Measurements from ENCODE around the gene RHBDL2. TPM values are rescaled to one million over a fixed set of nuclear protein-coding genes. Genes with fewer than 3 reads are reported as not detected.
"Not testable (repeated sequence)": the region's sequence is repeated elsewhere in the genome, so short reads cannot be mapped to it uniquely, and the experiment has no call there.

The RHBDL2 gene
- total RNA-seq, 1 donor from 2014 or later = not detected

GRCh38 chr1:38973659-38974437 lies 32.2 kb upstream of the RHBDL2 start:
- Mint-ChIP-seq H3K4me1 (ENCODE audit: low read depth) (no peaks in the 10 kb centered on the region), H3K9me3 (ENCODE audit: low read depth) (peaks cover 4% of the 10 kb centered on the region), H3K36me3 (ENCODE audit: low read depth) (peaks cover 2% of the 10 kb centered on the region), H3K4me3 (ENCODE audit: unreplicated experiment) (no peak overlapping the region), H3K27ac (ENCODE audit: unreplicated experiment) (no peak overlapping the region), H3K27me3 (ENCODE audit: low read depth) (no peaks in the 10 kb centered on the region)
- no peak for DNase-seq (ENCODE audit: low spot score)
- TF ChIP-seq CTCF (IDR thresholded peaks at IDR 0.05) = no peak

GRCh38 chr1:38973145-38973544 lies 31.5 kb upstream of the RHBDL2 start:
- not testable (repeated sequence) for H3K27me3 Mint-ChIP-seq (ENCODE audit: low read depth); DNase-seq (ENCODE audit: low spot score); H3K4me1 Mint-ChIP-seq (ENCODE audit: low read depth); H3K36me3 Mint-ChIP-seq (ENCODE audit: low read depth); H3K4me3 Mint-ChIP-seq (ENCODE audit: unreplicated experiment); H3K27ac Mint-ChIP-seq (ENCODE audit: unreplicated experiment); H3K9me3 Mint-ChIP-seq (ENCODE audit: low read depth)

- H3K9me3 Mint-ChIP-seq (ENCODE audit: low read depth) = no peaks in the 10 kb centered on the region
These were observed 22.5 kb upstream of the RHBDL2 start for GRCh38 chr1:38964140-38964548.

GRCh38 chr1:38962560-38962959 lies 20.9 kb upstream of the RHBDL2 start:
- no peaks in the 10 kb centered on the region for H3K36me3 Mint-ChIP-seq (ENCODE audit: low read depth)
- no peaks in the 10 kb centered on the region for H3K9me3 Mint-ChIP-seq (ENCODE audit: low read depth)
- H3K27me3 Mint-ChIP-seq (ENCODE audit: low read depth) = no peaks in the 10 kb centered on the region
- DNase-seq (ENCODE audit: low spot score) = peak; percentile 52
- no peak overlapping the region for H3K27ac Mint-ChIP-seq (ENCODE audit: unreplicated experiment)
- peaks cover 5% of the 10 kb centered on the region for H3K4me1 Mint-ChIP-seq (ENCODE audit: low read depth)
- H3K4me3 Mint-ChIP-seq (ENCODE audit: unreplicated experiment) = no peak overlapping the region
- TF ChIP-seq CTCF (IDR thresholded peaks at IDR 0.05) = no peak

More at GRCh38 chr1:38964140-38964548, 22.5 kb upstream of the RHBDL2 start:
- TF ChIP-seq CTCF (IDR thresholded peaks at IDR 0.05) = peak; percentile 25
- H3K4me3 Mint-ChIP-seq (ENCODE audit: unreplicated experiment) = no peak overlapping the region
- no peaks in the 10 kb centered on the region for H3K36me3 Mint-ChIP-seq (ENCODE audit: low read depth)
- H3K27ac Mint-ChIP-seq (ENCODE audit: unreplicated experiment) = no peak overlapping the region
- DNase-seq (ENCODE audit: low spot score) = peak; percentile 34
- no peaks in the 10 kb centered on the region for H3K27me3 Mint-ChIP-seq (ENCODE audit: low read depth)
- H3K4me1 Mint-ChIP-seq (ENCODE audit: low read depth) = peaks cover under 1% of the 10 kb centered on the region

- Mint-ChIP-seq H3K27me3 (ENCODE audit: low read depth) (no peaks in the 10 kb centered on the region), H3K9me3 (ENCODE audit: low read depth) (no peaks in the 10 kb centered on the region), H3K4me1 (ENCODE audit: low read depth) (peaks cover 5% of the 10 kb centered on the region), H3K27ac (ENCODE audit: unreplicated experiment) (no peak overlapping the region), H3K4me3 (ENCODE audit: unreplicated experiment) (no peak overlapping the region), H3K36me3 (ENCODE audit: low read depth) (no peaks in the 10 kb centered on the region)
- TF ChIP-seq CTCF (IDR thresholded peaks at IDR 0.05) = no peak
- no peak for DNase-seq (ENCODE audit: low spot score)
These were observed 20.5 kb upstream of the RHBDL2 start for GRCh38 chr1:38962113-38962512.

GRCh38 chr1:38958967-38959366 lies 17.3 kb upstream of the RHBDL2 start:
- no peak for TF ChIP-seq CTCF (IDR thresholded peaks at IDR 0.05)
- H3K27ac Mint-ChIP-seq (ENCODE audit: unreplicated experiment) = no peak overlapping the region
- DNase-seq (ENCODE audit: low spot score) = no peak
- H3K4me1 Mint-ChIP-seq (ENCODE audit: low read depth) = peaks cover 5% of the 10 kb centered on the region
- H3K4me3 Mint-ChIP-seq (ENCODE audit: unreplicated experiment) = no peak overlapping the region
- H3K9me3 Mint-ChIP-seq (ENCODE audit: low read depth) = no peaks in the 10 kb centered on the region
- H3K27me3 Mint-ChIP-seq (ENCODE audit: low read depth) = no peaks in the 10 kb centered on the region
- H3K36me3 Mint-ChIP-seq (ENCODE audit: low read depth) = no peaks in the 10 kb centered on the region

Measured in chondrocyte (in vitro differentiated cells).